Loucy (cell line): ENCODE results near the gene ZNF674.

Experiments
- EZH2phosphoT487 ChIP-seq: fragments of 200-600 bp; IDR thresholded peaks from 2 replicates; pipeline ENCODE4 v1.6.1; 2018; ENCODE audit warnings: antibody characterized with exemption, mild to moderate bottlenecking, moderate library complexity, borderline replicate concordance
- TF ChIP-seq, protein P1 (sequence below): fragments of 200-600 bp; sonication (generic); conservative IDR thresholded peaks from 2 replicates; pipeline ENCODE4 v1.5.1; 2014; ENCODE audit warnings: mild to moderate bottlenecking, antibody characterized with exemption, low read length

DNA sequence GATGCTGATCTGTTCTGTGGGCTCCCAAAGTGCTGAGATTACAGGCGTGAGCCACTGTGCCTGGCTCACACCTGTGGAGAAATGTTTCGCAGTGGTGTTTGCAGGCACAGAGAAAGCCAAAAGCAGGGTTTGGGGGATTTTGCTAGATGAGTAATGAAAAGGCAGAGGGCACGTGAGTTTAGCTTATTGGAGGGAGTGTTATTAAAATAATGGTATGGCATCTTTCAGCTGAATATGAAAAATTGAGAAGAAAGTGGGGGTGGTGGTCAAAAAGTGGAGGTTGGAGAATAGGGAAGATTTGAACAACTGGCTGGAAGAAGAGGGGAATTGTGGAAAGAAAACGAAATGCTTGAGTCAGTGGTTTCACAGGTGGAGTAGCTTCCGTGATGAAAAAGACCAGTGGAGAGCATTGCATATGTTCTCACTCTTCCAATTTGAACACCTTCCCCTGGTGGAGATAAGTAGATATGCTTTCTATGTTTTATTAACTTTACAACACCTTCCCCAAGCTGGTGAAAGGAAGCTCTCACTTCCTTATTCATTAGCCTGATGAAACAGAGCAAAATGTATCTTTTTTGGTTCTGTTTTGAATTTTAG lies 27.2 kb upstream of the ZNF674 start:
- TF ChIP-seq, protein P1, sequence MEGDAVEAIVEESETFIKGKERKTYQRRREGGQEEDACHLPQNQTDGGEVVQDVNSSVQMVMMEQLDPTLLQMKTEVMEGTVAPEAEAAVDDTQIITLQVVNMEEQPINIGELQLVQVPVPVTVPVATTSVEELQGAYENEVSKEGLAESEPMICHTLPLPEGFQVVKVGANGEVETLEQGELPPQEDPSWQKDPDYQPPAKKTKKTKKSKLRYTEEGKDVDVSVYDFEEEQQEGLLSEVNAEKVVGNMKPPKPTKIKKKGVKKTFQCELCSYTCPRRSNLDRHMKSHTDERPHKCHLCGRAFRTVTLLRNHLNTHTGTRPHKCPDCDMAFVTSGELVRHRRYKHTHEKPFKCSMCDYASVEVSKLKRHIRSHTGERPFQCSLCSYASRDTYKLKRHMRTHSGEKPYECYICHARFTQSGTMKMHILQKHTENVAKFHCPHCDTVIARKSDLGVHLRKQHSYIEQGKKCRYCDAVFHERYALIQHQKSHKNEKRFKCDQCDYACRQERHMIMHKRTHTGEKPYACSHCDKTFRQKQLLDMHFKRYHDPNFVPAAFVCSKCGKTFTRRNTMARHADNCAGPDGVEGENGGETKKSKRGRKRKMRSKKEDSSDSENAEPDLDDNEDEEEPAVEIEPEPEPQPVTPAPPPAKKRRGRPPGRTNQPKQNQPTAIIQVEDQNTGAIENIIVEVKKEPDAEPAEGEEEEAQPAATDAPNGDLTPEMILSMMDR, result no peak
- no peak for TF ChIP-seq EZH2phosphoT487
